Tibial nerve (tissue), 3 donors: ENCODE results near the gene KIAA1217.
"Not testable (repeated sequence)": the region's sequence is repeated elsewhere in the genome, so short reads cannot be mapped to it uniquely, and the experiment has no call there.

ENCODE experiments used
- CTCF ChIP-seq, 5 experiments: fragments of 200-600 bp in 3 of 5; fragments of 450-650 bp in 2 of 5; sonication (generic) in 3 of 5; IDR thresholded peaks; one replicate each; pipeline ENCODE4 v1.5.1; 2016 to 2019; ENCODE audit warnings: antibody characterized with exemption in 5 of 5, mild to moderate bottlenecking in 3 of 5, moderate library complexity in 2 of 5
- POLR2A ChIP-seq, 2 donors: fragments of 450-650 bp; IDR thresholded peaks; one replicate each; pipeline ENCODE4 v1.6.1; 2017; ENCODE audit warnings: antibody characterized with exemption in 2 of 2, mild to moderate bottlenecking in 2 of 2, moderate library complexity in 2 of 2

- not testable (repeated sequence) for TF ChIP-seq POLR2A, CTCF (IDR thresholded peaks at IDR 0.05)
These were observed 237.0 kb downstream of the KIAA1217 start for GRCh38 chr10:24445958-24446357.
